Testis (tissue), 2 donors: ENCODE results near the gene SCUBE3.

Experiments used
- POLR2A ChIP-seq: fragments of 450-650 bp; IDR thresholded peaks from one replicate; pipeline ENCODE4 v1.6.1; 2017; ENCODE audit warnings: antibody characterized with exemption, mild to moderate bottlenecking, moderate library complexity
- TF ChIP-seq, protein P1 (sequence below), 3 experiments: fragments of 450-650 bp in 2 of 3; fragments of 200-600 bp in 1 of 3; sonication (generic) in 1 of 3; IDR thresholded peaks; one replicate each; pipeline ENCODE4 v1.5.1; 2016 to 2019; ENCODE audit warnings: antibody characterized with exemption in 3 of 3, mild to moderate bottlenecking in 2 of 3, moderate library complexity in 1 of 3

DNA sequence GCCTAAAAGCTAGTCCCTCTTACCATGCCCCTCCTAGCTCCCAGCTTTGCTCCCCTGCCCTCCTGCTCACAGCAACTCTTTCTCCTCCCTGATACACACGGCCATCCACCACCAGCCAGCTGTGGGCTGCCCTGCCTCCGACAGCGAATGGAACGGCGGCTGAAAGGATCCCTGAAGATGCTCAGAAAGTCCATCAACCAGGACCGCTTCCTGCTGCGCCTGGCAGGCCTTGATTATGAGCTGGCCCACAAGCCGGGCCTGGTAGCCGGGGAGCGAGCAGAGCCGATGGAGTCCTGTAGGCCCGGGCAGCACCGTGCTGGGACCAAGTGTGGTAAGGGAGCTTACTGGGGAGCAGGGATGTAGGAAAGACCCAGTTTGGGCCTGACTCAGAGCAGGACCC lies 29.1 kb downstream of the SCUBE3 start:
- TF ChIP-seq, protein P1, sequence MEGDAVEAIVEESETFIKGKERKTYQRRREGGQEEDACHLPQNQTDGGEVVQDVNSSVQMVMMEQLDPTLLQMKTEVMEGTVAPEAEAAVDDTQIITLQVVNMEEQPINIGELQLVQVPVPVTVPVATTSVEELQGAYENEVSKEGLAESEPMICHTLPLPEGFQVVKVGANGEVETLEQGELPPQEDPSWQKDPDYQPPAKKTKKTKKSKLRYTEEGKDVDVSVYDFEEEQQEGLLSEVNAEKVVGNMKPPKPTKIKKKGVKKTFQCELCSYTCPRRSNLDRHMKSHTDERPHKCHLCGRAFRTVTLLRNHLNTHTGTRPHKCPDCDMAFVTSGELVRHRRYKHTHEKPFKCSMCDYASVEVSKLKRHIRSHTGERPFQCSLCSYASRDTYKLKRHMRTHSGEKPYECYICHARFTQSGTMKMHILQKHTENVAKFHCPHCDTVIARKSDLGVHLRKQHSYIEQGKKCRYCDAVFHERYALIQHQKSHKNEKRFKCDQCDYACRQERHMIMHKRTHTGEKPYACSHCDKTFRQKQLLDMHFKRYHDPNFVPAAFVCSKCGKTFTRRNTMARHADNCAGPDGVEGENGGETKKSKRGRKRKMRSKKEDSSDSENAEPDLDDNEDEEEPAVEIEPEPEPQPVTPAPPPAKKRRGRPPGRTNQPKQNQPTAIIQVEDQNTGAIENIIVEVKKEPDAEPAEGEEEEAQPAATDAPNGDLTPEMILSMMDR (IDR thresholded peaks at IDR 0.05), result no peak
- no peak for TF ChIP-seq POLR2A
